GM11168 (cell line): Measurements from ENCODE around the gene DDAH2.

ENCODE experiments used
- in situ Hi-C: fragments of 300-500 bp; cut with MboI; formaldehyde crosslinking; loops from one replicate; pipeline ENCODE4 v1.12.0; 2022; ENCODE audit warnings: low sequenced_read_pairs; ENCODE audit not compliant: unreplicated experiment

Gene DDAH2, protein sequence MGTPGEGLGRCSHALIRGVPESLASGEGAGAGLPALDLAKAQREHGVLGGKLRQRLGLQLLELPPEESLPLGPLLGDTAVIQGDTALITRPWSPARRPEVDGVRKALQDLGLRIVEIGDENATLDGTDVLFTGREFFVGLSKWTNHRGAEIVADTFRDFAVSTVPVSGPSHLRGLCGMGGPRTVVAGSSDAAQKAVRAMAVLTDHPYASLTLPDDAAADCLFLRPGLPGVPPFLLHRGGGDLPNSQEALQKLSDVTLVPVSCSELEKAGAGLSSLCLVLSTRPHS

GRCh38 chr6:31728767-31729514 lies at the start of gene DDAH2:
TSS of gene DDAH2 (minus strand) at chr6:31729299. CDS start at chr6:31729161, 138 bp downstream.
- in situ Hi-C loops: no loop called here

DNA sequence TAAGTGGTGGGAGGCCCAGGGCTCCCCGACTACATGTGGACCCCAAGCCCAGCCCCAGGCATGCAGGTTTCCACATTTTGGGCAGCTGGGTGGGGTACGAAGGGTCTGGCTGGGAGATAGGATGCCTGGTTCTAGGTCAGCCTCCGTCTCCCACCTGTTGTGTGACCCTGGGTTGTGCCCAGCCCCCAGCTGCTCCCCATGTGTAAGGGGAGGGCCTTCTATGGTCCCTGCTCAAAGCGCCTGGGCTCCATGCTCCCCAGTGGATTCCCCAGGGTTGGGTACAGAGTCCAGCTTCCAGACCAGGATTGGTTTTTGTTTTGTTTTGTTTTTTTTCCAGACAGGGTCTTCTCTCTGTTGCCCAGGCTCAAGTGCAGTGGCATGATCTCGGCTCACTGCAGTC lies 49.1 kb upstream of the DDAH2 start:
- in situ Hi-C loops: no loop called here

- in situ Hi-C loops: no loop called here
Observed at GRCh38 chr6:31777667-31778050, 48.6 kb upstream of the DDAH2 start.

DNA sequence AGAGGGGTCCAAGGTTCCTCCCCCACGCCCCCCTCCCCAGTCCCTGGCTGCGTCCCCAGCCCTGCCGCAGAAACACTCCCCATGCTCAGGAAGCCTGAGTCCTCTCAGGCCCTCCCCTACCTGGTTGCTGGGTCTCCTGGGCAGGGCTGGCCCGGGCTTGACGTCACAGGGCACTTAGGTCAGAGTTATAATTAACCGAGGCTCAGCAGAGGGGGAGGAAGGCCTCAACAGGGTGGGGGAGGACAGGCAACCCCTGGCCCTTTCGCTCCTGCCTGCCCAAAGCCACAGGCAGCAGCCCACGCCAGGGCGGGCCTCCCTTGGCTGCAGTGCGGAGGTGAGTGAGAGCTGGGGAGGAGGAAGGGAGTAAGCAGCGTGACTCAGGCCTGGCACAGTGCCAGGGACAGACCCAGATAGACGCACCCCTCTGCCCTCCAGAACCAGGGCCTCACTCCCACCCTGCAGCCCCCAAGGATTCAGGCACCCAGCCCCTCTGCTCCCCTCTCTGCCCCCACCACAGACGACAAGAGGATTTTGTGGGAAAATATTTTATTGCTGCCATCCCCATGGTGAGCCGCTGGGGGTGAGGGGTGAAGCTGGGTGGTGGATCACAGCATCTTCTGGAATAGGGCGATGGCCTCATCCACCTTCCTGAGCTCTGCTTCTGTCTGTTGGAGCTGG lies 48.0 kb upstream of the DDAH2 start, which contains the start of gene VWA7:
TSS of gene VWA7 (minus strand) at position 340 of the 678 bp plus-strand sequence. CDS start 549 bp downstream, outside the sequence.
- in situ Hi-C loops: no loop called here

GRCh38 chr6:31776485-31776988 lies 47.4 kb upstream of the DDAH2 start:
- in situ Hi-C loops: no loop called here

- in situ Hi-C loops: no loop called here
Observed at GRCh38 chr6:31775633-31776484, 46.8 kb upstream of the DDAH2 start.

DNA sequence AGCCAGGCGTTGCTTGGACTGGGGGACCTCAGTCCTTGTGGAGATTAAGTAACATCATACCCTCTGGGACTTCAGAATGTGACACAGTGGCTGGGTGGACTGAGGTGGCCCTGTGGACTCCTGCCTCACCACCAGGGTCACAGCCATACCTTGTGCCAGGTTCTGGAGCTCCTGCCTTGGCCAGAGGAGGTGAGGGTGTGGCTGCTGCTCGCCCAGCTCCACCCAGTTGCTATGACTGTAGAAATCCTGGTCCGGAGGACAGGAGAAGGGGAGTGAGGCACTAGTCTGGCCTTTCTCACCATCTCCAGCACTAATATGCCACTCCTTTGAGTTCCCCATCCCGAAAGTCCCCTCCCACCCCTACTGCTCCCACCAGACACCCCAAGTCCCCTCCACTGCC lies 46.1 kb upstream of the DDAH2 start:
- in situ Hi-C loops: no loop called here

DNA sequence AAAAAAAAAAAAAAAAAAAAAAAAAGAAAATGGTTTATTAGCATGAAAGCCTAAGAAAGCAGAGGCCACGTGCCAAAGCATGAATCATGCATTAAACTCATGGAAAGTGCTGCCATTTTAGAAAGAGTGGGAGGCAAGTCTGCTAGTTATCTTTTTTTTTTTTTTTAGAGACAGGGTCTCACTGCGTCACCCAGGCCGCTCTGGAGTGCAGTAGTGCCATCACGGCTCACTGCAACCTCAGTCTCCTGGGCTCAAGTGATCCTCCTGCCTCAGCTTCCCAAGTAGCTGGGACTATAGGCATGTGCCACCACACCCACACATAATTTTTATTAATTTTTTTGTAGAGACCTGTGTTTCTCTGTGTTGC lies 42.9 kb upstream of the DDAH2 start:
- in situ Hi-C loops: no loop called here

GRCh38 chr6:31770860-31771259 lies 41.8 kb upstream of the DDAH2 start:
- in situ Hi-C loops: no loop called here

DNA sequence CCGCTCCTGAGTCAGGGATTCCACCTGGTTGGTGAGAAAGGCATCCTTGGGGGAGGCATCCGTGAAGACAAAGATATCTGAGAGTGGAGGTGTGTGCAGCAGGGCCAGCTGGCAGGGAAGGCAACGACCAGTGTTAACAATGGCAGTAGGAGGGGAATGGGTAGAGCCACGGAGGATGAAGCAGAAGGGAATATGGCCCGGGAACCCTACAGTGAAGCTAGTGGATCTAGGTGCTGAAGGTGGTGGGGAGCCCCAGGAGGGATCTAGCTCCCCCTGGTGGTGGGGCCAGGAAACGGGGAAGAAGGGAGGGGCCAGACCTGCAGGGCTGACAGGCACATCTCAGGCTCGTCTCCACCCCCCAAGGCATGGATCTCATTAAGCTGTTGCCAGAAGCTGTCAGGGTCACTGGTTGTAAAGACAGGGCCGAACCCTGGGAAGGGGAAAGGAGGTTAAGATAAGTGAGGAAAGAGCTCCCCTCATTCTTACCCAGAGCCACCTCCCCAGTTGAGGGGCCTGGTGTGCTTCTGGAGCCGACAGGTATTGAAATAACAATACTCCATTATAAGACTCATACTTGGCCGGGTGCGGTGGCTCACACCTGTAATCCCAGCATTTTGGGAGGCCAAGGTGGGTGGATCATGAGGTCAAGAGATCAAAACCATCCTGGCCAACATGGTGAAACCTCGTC lies 40.7 kb upstream of the DDAH2 start:
- in situ Hi-C loops: loop anchor here (10.0 kb wide), 1 partner anchor 85 kb away; the partner anchor contains the start of gene LY6G5C

GRCh38 chr6:31768363-31769257 lies 39.5 kb upstream of the DDAH2 start:
- in situ Hi-C loops: loop anchor here (10.0 kb wide), 1 partner anchor 84 kb away; the partner anchor contains the start of gene LY6G5C

DNA sequence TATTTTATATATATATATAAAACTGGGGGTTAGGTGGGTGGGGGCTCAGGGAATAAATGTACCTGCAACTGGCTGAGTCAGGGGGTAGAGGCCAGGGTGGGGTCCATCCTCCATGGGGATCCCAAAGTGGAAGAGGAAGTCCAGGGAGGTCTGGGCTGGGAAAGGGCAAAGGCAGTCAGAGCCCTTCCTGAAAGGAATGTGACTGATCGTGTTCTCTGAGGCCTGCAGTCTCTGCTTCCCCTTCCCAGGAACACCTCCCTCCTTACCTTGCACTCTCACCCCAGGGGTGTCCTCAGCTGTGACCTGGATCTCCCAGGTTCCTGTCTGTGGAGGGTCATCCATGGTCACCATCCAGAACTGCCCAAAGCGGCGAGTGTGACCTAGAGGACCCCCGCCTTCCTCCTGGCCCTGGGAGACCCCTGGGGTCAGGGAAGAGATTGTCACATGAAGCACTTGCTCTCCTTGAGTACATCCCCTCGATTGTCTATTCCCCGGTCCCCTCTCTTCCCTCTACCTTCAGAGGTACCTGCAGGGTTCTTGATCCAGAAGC lies 38.1 kb upstream of the DDAH2 start:
- in situ Hi-C loops: loop anchor here (10.0 kb wide), 1 partner anchor 82 kb away; the partner anchor contains the start of gene LY6G5C

DNA sequence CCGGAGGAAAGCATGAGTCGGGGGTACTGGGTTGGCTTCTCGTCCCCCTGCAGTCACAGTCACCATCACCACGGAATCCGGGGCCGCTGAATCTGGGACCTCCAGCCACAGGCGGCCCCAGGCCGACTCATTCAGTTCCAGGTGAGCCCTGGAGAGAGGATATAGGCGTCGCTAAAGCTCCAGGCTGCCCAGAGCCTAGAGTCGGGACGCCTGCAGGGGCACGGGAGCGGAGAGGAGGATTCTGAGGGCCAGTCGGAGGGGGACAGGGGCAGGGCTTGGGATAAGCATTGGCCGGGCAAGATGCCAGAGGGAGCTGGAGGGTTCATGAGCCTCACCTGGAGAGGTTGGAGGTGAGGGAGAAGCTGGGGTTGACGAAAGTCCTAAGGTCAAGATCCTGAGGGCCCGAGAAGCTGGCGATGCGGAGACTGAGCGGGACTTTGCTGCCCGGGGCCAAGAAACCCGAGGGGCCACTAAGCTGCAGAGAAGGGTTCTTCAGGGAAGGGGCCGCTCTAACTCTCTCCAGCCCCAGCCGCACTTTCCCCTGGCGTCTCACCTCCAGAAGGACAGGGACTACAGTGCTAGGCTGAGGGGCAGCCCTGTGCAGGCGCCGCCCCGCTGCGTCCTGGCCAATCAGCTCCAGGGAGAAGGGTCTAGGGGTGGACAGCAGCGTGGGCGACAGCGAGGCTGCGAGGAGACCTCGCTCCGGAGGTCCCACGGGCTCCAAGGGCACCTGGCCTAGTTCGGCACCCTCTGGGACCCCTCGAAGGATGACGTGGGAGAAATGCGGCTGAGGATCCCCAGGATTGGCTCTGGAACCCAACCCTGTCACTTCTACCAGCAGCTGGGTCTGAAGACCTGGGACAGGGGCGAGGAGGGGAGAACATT lies 37.1 kb upstream of the DDAH2 start:
- in situ Hi-C loops: loop anchor here (10.0 kb wide), 1 partner anchor 81 kb away; the partner anchor contains the start of gene LY6G5C

GRCh38 chr6:31765559-31765909 lies 36.4 kb upstream of the DDAH2 start:
- in situ Hi-C loops: loop anchor here (10.0 kb wide), 1 partner anchor 81 kb away; the partner anchor contains the start of gene LY6G5C

DNA sequence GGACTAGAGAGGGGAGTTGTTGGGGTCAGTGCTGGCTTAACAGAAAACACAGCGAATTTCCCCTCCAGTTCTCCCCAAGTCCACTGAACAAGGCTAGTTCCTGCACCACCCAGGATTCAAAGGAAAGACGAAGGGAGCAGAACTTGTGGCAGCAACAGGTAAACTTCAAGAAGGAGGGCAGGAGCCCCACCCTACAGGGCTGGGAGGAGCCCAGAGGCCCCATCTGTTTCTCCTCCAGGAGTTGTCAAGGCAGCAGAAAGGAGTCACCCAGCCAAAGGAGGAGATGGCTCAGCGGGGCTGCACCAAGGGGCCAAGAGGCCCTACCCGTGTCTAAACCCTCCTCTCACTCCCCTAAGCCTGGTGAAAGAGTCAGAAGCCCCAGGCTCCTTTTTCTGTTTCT lies 35.1 kb upstream of the DDAH2 start:
- in situ Hi-C loops: loop anchor here (10.0 kb wide), 1 partner anchor 79 kb away; the partner anchor contains the start of gene LY6G5C

DNA sequence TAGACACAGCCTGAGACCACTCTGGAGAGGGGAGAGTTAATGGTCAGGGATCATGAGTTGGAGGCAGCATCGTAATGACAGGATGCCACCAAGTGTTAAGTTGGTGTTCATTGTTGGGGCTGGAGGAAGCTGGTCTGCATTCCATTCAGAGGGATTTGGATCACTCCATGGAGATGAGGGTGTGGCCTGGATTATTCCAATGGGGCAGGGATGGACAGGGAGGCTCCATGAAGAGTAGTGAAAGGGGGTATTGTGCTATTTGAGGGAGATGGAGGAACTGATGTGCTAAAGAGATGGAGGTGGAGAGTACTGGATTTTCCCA lies 34.5 kb upstream of the DDAH2 start:
- in situ Hi-C loops: loop anchor here (10.0 kb wide), 1 partner anchor 79 kb away; the partner anchor contains the start of gene LY6G5C
